C4-2B (cell line): ENCODE measurements around the gene KLF16.

ENCODE experiments used
- H3K27ac ChIP-seq: fragments of 450-650 bp; 2 replicates; pipeline ENCODE4 v1.5.1; 2017
- ZFX ChIP-seq: fragments of 450-650 bp; IDR thresholded peaks from 2 replicates; pipeline ENCODE4 v1.6.1; 2017
- TF ChIP-seq, protein P1 (sequence below): fragments of 450-650 bp; conservative IDR thresholded peaks from 2 replicates; pipeline ENCODE4 v1.5.1; 2017; ENCODE audit warnings: mild to moderate bottlenecking

Gene KLF16

DNA sequence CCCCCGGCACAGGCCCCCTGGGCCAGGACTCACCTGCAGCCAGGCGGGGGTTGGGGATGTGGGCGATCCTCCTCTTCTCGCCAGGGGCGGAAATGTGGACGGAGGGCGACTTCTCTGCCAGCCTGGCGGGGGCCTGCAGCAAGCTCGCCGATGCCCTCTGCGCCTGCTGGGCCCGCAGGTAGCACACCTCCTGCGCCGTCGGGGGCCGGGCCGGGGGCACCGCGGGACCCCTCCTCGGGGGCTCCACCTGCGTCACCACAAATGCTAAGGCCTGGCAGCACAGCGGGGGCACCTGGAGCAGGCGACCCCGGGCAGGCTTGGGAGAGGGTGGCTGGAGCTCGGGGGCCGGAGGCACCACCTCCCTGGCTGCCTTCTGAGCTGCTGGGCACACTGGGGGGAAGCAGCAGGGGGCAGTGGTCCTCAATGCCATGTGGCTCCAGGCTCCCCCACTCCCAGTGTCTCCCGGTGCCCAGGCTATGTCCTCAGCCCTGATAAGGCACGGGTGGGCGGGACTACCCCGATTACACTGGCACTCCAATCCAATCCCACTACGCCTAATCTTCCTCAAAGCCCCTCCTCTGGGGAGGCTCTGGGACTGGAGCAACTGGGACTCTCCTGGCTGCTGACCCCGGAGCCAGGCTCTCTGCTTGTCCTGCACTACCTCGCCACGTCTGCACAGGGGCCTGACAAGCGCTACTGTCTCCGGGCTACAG lies 39.7 kb downstream of the KLF16 start:
- no peak for TF ChIP-seq ZFX
- H3K27ac ChIP-seq: no peak overlapping the region

DNA sequence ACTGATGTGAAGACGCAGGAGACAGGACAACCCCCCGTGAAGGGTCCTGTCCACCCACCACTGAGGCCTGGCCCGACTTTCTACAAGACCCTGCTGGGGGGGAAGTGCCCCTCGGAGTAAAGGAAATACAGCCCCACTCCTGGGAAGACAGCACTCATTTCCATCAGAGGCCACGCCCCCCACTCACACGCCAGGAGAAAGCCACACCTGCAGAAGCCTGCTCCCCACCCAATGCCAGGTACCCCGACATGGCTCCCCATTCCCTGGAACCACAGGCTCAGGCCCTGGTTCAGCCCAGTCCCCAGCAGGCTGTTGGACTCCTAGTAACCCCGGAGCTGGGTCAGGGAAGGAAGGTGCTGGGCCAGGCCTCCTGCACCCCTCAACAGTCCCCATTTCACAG lies 40.4 kb downstream of the KLF16 start:
- TF ChIP-seq ZFX: no peak
- TF ChIP-seq, protein P1, sequence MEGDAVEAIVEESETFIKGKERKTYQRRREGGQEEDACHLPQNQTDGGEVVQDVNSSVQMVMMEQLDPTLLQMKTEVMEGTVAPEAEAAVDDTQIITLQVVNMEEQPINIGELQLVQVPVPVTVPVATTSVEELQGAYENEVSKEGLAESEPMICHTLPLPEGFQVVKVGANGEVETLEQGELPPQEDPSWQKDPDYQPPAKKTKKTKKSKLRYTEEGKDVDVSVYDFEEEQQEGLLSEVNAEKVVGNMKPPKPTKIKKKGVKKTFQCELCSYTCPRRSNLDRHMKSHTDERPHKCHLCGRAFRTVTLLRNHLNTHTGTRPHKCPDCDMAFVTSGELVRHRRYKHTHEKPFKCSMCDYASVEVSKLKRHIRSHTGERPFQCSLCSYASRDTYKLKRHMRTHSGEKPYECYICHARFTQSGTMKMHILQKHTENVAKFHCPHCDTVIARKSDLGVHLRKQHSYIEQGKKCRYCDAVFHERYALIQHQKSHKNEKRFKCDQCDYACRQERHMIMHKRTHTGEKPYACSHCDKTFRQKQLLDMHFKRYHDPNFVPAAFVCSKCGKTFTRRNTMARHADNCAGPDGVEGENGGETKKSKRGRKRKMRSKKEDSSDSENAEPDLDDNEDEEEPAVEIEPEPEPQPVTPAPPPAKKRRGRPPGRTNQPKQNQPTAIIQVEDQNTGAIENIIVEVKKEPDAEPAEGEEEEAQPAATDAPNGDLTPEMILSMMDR: no peak

DNA sequence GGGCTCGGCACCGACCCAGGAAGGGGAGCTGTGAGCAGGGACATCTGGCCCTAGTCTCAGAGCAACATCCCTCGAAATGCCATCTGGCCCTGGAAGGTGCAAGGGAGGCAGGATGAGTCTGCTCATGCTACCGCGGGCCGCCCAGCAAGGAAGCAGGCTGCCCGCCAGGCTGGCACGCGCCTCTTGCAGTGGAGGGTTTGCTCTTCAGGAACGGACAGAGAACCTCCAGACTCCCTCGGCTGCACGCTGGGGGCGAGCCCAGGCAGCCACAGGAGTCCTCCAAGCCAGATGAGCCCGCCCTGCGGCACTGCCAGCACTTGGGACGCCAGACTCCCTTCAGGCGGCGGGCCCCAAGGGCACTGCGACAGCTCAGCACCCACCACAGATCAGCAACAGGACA lies 41.2 kb downstream of the KLF16 start:
- no peak for TF ChIP-seq ZFX
- TF ChIP-seq, protein P1: no peak
- no peak overlapping the region for H3K27ac ChIP-seq

More for the DNA sequence above, 40.4 kb downstream of the KLF16 start:
- no peak overlapping the region for H3K27ac ChIP-seq

DNA sequence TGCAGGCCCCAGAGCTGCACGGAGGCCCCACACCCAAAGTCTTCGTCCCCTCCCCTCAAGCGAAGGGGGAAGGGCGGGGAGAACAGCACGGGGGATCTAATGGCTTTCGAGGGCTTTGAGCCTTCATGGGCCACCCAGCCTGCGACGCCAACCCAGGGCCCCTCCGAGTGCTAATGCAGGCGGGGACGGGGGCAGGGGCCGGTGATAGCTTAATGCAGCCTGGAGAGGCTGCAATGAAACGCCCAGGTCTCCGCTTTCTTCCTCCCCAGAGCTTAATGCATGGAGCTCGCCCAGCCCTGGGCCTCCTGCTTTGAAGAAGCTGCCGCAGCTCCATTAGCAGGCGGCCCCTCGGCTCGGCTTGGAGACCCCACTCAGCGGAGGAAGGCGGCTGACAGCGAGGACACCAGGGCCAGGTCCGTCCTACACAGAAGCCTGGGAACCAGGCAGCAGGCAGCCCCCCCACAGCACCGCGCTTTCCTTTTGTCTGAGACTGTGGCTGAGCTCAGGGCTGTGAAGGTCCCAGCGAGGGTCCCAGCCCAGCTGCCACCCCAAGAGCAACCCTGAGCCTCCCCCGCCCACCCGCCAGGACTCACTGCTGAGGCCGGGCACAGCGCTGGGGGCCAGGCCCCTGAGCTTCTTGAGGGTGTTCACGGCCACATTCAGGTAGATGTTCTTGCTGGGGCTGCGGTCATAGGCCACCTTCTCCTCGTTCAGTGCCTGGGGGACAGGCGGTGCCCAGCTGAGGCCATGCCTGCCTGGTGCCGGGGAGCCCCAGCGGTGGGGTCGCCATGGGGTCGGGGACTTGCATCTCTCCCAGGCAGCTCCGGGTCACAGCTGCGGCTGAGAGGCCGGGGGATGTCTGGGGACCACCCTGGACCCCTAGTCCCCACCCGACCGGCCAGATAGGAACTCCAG lies 43.8 kb downstream of the KLF16 start:
- TF ChIP-seq, protein P1: no peak
- TF ChIP-seq ZFX: no peak
- H3K27ac ChIP-seq: no peak overlapping the region

DNA sequence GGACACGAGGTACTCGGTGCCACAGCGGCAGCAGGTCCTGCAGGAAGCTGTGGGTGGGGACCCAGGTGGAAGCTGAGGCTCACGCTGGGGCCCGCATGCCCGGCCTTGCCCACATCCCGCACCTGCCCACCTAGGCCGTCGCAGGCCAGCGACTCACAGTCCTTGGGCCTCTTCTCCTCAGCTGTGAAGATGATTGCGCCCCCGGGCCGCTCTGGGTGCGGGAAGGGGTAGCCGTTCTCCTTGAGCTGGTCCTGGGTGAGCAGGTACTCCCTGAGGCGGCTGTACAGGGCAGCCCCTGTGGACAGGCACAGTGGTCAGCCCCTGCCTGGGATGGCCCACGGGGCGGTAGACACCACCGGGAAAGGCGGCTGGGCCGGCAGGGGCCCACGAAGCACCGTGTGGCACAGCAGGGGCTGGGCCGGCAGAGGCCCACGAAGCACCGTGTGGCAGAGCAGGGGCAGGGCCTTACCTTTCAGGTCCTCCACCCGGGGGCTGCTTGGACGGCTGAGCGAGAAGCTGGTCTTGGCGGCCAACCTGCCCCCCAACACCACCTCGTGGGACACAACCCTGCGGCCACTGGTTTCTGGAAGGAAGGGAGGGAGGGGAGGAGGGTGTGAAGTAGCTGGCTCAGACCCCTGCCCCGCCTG lies 44.7 kb downstream of the KLF16 start:
- no peak for TF ChIP-seq ZFX
- TF ChIP-seq, protein P1: no peak
- H3K27ac ChIP-seq: no peak overlapping the region

DNA sequence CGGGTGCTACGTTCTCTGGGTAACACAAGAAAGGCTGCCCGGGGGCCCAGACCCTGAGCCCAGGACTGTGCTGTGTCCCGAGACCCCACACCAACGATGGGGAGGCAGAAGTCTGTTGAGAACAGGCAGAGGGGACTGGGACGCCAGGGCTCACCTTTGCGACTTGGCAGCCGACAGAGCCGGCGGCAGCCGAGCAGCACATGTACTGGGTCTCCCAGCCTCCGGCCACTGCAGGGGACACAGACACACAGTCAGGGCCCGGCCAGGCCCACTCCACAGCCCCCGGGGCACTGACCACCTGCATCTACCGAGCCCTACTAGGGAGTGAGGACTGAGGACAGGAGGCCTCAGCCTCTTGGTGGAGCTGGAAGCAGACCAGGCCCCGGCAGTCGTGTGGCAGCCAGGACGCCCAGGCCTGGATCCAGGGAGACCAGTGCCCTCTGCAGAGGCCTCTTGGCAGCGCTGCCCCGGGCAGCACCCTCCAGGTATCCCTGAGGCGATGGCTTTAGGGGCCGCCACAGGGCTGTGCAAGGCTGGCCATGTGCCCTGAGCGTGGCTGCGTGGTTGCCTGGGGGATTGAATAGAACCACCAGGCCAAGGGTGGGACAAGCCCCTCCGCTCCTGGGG lies 45.7 kb downstream of the KLF16 start:
- TF ChIP-seq, protein P1: no peak
- no peak for TF ChIP-seq ZFX
- H3K27ac ChIP-seq: no peak overlapping the region

DNA sequence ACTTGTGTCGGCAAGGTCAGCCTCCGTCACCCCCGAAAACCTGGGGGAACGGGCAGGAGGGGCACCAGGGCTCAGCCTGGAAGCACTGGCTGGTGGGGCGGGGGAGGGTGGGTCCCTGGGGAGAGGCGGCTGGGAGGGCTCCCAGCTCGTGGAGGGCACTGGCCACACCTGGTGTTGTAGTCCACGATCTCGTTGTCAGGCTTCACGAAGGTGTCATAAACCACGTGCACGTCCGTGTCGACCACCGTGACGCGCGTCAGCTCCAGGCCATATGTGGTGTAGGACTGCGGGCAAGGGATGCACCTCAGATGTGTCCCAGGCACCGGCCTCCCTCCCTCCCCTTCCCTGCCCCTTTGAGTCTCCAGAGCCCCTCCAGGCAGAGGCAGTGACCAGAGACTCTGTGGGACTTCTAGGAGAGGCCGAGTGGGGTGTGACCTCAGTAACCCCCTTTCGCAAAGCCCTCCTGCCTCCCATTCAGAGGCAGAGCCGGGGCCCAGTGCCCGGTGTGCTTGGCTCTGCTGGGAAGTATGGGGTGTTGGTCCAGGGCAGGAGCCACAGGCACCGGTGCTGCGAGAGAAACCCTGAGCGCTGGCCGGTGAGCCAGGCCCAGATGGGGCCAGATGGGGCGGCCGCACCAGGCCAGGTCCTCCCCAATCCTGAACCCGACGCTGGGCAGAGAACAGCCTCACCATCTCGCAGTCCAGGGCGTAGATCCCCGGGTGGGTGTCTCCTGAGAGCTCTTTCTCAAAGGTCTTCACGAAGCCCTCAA lies 46.7 kb downstream of the KLF16 start:
- TF ChIP-seq, protein P1: no peak
- no peak for TF ChIP-seq ZFX
- H3K27ac ChIP-seq: no peak overlapping the region
